NCI-H2171 treated with DMSO at 0.1 percent for 48 hours (cell line): Measurements from ENCODE around the gene CFAP65.

ENCODE experiments used
- DNase-seq: peaks from one replicate; lab custom pipeline; 2025; lab: John Stamatoyannopoulos, UW

CFAP65 gene

DNA sequence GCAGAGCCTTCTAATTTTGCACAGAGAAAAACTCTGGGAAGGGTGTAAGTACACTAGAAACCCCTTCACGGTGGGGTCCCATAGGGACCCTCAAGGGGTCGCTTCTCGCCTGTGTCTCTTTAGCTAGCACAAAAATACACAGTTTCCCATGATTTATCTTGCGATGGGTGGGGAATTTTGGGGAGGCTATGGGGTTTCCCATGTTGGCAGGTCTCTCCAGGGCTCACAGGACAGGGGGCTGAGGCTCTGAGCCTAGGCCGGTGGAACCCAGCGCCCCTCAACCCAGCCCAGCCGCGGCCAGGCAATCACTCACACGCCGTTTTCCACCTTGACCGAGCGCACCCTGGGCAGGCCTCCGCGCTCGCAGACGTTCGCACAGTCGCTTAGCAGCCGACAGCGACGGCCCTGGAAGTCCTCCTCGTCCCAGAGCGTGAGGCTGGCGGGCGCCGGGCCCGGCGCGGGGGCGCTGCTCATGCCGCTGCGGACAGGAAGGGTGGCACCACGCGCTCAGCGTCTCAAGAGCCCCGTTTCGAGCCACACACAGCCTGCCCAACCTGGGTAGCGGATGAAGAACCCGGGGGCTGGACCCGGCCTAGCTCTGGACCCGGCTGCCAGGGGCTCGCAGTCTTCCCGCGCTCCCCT, 48.5 kb downstream of the CFAP65 start:
- DNase-seq, result no peak

DNA sequence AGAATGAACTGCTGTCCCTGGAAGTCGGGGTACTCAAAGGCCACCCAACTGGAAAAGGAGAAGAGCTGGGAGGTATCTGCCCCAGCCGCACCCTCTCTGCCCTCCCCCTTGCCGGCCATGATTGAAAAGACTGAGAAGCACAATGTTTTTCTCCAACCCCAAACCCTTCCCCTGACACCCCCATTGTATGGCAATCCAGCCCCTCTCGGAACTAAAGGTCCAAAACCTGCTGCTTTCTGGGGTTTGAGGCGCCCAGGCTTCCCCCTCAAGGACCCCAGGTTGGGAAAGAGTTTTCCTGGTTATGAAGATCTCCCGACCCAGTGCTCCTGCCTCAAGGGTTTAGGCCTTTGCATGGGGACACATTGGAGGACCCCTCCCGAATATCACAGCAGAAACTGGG, 49.1 kb downstream of the CFAP65 start:
- no peak for DNase-seq

DNA sequence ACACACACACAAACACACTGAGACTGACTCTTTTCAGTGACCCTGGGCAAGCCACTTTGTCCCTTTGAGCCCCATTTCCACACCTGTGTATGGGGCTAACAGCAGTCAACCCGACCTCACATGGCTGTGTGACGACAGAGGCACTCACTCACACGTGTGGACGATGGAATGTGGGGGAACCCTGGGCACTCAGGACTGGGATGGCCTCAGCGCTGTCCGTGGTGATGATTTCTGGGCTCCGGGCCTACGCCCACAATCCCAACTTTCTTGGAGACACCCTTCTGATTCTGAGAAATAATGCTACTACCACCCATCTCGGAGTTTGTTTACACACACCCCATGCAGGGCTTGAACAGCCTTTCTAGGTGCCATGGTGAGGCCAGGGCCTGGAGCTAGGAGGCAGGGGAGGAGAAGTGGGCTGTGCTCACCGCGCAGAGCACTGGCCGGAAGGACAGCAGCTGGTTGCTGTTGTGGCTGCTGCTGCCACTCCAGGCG, 49.6 kb downstream of the CFAP65 start:
- DNase-seq, result no peak

DNA sequence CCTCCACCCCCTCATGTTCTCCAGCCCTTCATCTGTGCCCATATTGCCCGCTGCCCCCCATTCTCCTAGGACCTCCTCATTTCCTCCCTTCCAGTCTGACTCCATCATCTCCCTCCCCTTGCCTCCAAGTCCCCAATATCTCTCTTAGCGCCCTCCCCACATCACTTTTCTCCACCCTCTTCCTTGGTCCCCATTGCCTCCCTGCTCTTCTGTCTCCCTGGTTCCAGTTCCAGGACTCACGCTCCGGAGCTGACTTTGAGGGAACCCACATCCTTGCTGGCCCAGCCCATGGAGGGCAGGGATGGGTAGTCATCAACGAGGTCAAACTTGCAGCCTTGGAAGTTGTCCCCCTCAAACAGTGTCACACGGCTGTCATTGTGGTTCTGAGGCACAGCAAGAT, 50.7 kb downstream of the CFAP65 start:
- DNase-seq, result no peak

DNA sequence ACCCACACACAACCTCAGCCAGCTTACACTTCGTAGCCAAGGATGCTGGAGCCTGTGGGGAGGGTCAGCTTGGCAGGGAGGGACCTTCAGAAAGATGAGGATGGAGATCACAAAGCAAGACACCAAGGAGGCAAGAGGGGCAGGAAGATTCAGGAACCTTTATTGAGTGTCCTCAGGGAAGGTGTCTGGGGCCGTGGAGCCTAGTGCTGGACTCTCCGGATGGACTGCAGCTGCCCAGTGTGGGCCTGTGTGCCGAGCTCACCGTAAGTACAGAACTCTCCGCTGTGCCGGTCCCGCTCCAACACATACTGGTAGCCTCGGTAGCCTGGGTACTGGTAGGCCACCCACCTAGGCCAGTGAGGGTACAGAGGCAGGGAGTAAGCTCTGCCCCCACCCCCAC, 51.3 kb downstream of the CFAP65 start:
- DNase-seq, result no peak

- no peak for DNase-seq
Measured at GRCh38 chr2:218988650-218989049, 52.7 kb downstream of the CFAP65 start.

GRCh38 chr2:218988164-218988563, 53.2 kb downstream of the CFAP65 start:
- DNase-seq, result no peak

- no peak for DNase-seq
Measured at GRCh38 chr2:218986148-218986761, 55.1 kb downstream of the CFAP65 start.

DNA sequence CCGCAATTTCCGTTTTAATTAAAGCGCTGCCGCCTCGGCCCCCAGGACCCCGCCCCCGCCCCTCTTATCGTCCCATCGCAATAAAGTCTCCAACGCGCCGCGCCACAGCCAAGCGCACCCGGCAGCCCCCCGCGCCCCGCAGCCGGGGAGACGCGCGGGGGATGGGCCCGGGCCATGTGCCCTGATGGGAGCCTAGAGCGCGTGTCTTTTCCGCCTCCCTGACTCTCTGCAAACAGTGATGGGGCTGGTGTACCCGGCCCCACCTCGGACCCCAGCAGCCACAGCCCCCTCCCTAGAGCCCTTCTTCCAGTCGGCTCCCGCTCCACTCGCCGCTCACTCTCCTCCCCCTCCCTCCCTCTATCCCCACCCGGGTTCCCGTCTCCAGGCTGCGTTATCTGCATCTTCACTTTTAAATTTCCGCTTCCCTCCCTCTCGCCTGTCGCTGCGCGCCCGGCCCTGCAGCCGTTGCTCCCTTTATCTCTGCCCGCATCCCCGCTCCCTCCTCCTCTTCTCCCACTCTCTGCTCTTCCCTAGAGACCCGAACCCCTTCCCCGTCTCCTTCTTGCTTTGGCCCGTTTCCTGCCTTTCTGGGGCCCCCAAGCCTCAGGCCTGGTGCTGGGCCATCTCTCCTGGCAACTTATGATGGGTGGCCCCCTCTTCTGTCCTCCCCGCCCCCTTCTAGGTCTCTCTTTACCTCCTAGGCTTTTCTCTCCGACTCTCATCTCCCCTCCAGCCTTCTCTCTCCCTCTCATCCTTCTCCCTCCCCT, 55.8 kb downstream of the CFAP65 start:
- DNase-seq, result peak; percentile 53

DNA sequence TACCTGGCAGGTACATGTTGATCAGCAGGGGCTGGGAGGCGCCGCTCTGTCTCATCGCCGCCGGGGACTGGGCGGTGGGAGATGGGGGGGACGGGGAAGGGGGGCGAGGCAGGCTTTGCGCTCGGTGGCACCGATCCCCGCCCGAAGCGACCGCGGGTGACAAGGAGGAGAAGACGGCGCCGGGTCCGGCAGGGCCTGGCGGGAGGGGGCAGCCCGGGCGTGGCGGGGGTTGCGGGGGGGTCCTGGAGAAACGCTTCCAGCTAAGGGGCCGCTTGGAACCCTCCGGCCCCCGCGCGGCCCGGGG, 56.3 kb downstream of the CFAP65 start, which contains the start of gene FEV:
TSS of gene FEV (minus strand) at position 164 of the 304 bp plus-strand sequence. CDS start at position 55, 109 bp downstream.
- no peak for DNase-seq

DNA sequence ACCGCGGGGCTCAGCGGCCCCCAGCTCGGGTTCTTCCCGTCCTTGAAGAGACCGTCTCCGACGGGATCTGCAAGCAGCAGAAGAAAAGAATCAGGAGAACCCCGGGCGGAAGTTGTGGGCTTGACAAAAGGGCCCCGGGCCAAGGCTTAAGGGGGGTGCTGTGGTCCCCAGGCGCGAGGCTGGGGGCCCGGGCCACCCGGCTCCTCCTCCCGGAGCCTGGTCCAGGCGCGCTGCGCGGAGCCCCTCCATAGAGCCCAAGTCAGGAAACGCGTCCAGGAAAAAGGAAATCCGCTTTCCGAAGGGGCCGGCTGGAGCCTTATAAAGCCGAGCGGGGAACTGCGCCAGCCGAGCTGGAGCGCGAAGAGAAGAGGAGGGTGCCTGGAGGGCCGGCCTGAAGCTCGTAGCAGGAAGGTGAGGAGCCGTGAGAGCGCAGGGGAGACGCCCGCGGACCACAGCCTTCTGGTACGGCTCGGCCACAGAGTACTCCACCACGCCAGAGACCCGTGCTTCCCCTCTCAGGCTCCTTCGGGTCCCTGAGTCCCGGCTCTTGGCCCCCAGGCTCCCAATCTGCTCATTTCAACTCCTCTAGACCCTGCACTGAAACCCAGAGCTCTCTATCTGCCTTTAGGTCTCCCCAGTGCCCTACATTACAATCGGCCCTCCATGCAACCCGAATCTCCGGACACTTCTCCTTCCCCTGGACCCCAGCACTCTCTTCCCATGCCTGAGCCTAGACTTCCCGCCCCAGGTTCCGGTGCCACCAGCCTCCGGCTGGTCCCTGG, 56.9 kb downstream of the CFAP65 start:
- DNase-seq, result peak; percentile 46

DNA sequence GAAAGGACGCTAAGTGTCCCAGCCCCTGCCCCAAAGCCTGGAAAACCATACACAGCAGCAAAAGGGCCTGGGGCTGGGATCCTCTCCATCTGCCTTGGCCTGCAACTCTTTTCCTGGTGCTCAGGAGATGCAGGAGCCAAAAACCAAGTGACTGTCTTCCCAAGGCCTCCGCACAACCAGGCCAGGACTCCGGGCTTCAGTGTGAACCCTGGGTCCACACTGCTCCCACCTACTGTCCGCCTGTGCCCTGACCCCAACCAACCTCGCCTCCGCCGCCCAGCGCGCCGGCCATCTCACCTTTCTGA, 57.4 kb downstream of the CFAP65 start:
- DNase-seq, result no peak

- DNase-seq, result no peak
Measured at GRCh38 chr2:218983263-218983933, 57.9 kb downstream of the CFAP65 start.

DNA sequence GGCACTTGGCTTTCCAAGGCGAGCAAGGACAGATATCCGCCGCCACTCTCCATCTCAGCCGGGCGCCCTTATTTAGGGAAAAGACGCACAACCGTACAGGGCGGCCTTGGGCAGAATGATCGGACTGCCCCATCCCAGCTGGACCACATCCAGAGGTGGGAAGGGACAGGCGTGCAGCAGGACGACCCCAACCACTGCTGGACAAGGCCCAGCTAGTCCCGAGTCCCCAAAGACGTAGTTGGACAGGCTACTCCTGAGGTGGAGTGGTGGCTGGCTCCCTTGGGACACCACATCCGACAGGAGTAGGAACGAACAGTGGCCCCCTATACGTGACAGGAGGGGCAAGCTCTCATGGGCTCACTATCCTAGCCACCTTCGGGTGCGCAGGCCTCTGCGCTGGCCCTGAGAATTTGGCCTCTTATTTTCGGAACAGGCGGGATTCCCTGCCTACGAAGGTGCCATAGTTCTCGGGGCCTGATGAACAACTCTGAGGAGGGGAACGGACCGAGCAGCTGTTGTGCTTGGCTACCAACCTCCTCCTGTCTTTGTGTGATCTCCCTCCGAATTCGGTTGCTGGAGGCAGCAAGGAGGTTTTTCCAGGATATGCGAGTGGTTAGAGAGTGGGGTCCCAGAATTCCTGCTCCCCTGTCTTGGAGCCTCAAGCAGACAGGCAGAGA, 58.6 kb downstream of the CFAP65 start:
- no peak for DNase-seq

GRCh38 chr2:218981881-218982585, 59.3 kb downstream of the CFAP65 start:
- DNase-seq, result no peak

DNA sequence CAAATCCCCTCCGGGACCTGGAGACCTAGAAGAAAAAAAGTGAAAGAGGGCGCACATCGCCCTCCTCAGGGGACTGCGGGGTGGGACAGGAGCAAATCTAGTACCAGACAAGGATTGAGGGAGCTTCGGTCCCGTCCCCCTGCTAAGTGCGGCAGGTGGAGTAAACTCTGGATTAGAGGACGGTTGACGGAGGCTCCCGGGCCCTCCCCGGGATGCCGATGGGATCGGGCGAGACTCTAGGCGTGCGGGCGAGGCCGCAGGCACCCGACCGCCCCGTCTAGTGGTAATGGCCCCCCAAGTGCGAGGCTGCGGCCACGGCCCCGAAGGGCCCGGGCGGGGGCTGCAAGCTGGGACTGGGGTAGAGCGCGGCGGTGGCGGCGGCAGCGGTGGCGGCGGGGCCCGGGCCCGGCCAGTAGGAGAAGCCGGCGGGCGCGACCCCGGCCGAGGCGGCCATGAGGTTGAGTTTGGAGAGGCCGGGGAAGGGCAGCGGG, 59.9 kb downstream of the CFAP65 start:
- DNase-seq, result no peak

GRCh38 chr2:218980735-218981389, 60.5 kb downstream of the CFAP65 start:
- DNase-seq, result no peak

DNA sequence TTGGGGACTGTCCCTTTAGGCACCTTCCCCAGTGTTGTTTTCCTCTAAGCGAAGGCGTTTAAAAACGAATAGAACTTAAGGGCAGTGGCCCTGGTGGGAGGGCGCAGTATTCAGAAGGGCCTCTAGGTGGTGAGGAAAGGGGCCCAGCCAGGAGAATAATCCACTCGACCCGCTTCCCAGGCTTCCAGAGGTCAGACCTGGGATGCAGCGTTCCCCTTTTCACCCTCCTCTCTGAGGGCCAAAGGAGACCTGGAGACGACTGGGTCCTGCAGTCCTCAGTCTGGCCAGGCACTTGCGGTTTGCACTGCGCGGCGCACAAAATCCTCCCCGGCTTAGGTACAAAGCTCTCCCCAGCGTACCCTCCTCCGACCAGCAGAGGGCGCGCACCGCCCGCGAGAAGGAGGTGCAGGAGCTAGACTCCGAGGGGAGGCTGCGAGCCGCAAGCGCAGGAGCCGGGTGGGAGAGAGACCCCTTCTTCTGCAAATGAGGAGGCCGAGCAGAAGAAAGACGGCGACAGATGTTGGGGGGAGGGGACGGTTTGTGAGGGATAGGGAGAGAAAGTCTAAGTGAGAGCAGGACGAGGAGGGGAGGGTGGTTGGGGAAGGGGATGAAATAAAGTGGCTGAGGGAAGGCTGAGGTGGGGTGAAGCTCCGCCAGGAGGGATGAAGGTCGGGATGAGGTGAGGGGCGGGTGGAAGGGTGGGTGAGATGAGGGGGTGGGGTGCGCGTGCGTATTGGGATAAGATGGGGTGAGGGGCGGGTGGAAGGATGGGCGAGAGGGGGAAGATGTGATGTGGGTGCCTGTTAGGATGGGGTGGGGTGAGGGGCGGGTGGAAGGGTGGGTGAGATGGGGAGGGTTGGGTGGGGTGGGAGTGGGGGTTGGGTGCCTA, 61.2 kb downstream of the CFAP65 start:
- DNase-seq, result peak; percentile 87
